IPS-20b (cell line): ENCODE results near the gene APBA2.

Experiments
- H3K27ac ChIP-seq: one replicate; pipeline ENCODE4 v1.5.1; 2013; ENCODE audit warnings: low read length
- H3K27me3 ChIP-seq: 2 replicates; pipeline ENCODE4 v1.6.1; 2013; ENCODE audit warnings: mild to moderate bottlenecking, low read length, inconsistent platforms; ENCODE audit not compliant: insufficient read depth
- H3K36me3 ChIP-seq: 2 replicates; pipeline ENCODE4 v1.6.1; 2013; ENCODE audit warnings: low read depth, mild to moderate bottlenecking, inconsistent platforms, low read length, moderate library complexity; ENCODE audit not compliant: insufficient read depth
- H3K4me1 ChIP-seq: 2 replicates; pipeline ENCODE4 v1.6.1; 2013; ENCODE audit warnings: mild to moderate bottlenecking, control low read depth, inconsistent platforms, low read length, moderate library complexity; ENCODE audit not compliant: insufficient read depth
- H3K4me3 ChIP-seq: 2 replicates; pipeline ENCODE4 v1.5.1; 2013; ENCODE audit warnings: mild to moderate bottlenecking, low read length, inconsistent platforms
- H3K9ac ChIP-seq: 2 replicates; pipeline ENCODE4 v1.6.1; 2013; ENCODE audit warnings: low read depth, mild to moderate bottlenecking, inconsistent platforms, low read length, moderate library complexity
- H3K9me3 ChIP-seq: 2 replicates; pipeline ENCODE4 v1.6.1; 2013; ENCODE audit warnings: mild to moderate bottlenecking, low read depth, low read length, inconsistent platforms; ENCODE audit not compliant: insufficient read depth

Gene APBA2

DNA sequence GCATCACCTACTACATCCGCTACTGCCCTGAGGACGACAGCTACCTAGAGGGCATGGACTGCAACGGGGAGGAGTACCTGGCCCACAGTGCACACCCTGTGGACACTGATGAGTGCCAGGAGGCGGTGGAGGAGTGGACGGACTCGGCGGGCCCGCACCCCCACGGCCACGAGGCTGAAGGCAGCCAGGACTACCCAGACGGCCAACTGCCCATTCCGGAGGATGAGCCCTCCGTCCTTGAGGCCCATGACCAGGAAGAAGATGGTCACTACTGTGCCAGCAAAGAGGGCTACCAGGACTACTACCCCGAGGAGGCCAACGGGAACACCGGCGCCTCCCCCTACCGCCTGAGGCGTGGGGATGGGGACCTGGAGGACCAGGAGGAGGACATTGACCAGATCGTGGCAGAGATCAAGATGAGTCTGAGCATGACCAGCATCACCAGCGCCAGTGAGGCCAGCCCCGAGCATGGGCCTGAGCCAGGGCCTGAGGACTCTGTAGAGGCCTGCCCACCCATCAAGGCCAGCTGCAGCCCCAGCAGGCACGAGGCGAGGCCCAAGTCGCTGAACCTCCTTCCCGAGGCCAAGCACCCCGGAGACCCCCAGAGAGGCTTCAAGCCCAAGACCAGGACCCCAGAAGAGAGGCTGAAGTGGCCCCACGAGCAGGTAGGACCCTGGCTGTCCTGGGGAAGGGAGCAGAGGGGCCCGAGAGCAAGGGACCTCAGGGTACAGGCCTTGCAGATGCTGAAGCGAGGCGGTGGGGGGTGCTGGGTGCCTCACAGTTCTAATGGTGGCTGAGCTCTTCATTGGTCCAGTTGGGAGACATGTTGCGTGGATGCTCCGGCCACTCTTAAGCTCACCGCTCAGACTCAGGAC, 168.6 kb downstream of the APBA2 start:
- no peak overlapping the region for H3K4me3 ChIP-seq
- no peak overlapping the region for H3K9ac ChIP-seq
- H3K4me1 ChIP-seq, result peaks cover 14% of the 10 kb centered on the region; the same call in 1 of the 2 replicates
- H3K36me3 ChIP-seq, result no peaks in the 10 kb centered on the region
- H3K27ac ChIP-seq, result no peak overlapping the region
- H3K27me3 ChIP-seq, result no peaks in the 10 kb centered on the region
- peaks cover 3% of the 10 kb centered on the region; the same call in 1 of the 2 replicates for H3K9me3 ChIP-seq

DNA sequence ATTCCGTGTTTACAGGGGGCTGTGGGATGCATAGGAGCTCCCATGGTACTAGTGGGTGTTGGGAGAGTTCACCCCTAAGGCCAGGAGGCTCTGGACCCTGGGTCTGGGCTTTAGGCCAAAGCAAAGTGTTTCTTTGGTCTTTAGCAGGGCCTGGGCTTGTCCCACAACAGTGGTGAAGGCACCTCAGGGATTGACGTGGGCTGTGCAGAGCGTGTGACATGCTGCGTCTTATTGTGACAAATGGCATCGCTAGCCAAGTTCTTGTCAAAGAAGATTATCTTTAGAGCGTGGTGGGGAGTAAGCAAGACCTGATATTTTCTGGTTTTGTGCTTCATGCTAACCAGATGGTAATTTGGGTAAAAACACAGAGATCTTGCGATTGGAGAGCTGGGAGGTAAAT, 170.1 kb downstream of the APBA2 start:
- Histone ChIP-seq H3K4me3 (no peak overlapping the region), H3K9me3 (peaks cover 3% of the 10 kb centered on the region)

GRCh38 chr15:29056839-29057450, 171.2 kb downstream of the APBA2 start:
- H3K9me3 ChIP-seq, result peaks cover 3% of the 10 kb centered on the region
- peak overlapping the region; percentile 52; the same call in 1 of the 2 replicates for H3K4me3 ChIP-seq
- peak overlapping the region; percentile 28; the same call in 1 of the 2 replicates for H3K9ac ChIP-seq
- H3K4me1 ChIP-seq, result peaks cover 14% of the 10 kb centered on the region; the same call in 1 of the 2 replicates
- no peaks in the 10 kb centered on the region for H3K27me3 ChIP-seq
- peak overlapping the region; percentile 78 for H3K27ac ChIP-seq
- H3K36me3 ChIP-seq, result no peaks in the 10 kb centered on the region

More for the DNA sequence above, 170.1 kb downstream of the APBA2 start:
- Histone ChIP-seq H3K27me3 (no peaks in the 10 kb centered on the region), H3K27ac (no peak overlapping the region), H3K4me1 (peaks cover 14% of the 10 kb centered on the region; the same call in 1 of the 2 replicates), H3K36me3 (no peaks in the 10 kb centered on the region), H3K9ac (no peak overlapping the region)

GRCh38 chr15:29057856-29058255, 172.1 kb downstream of the APBA2 start:
- H3K36me3 ChIP-seq, result no peaks in the 10 kb centered on the region
- no peak overlapping the region for H3K27ac ChIP-seq
- no peak overlapping the region for H3K4me3 ChIP-seq
- no peaks in the 10 kb centered on the region for H3K27me3 ChIP-seq
- peaks cover 14% of the 10 kb centered on the region; the same call in 1 of the 2 replicates for H3K4me1 ChIP-seq
- peaks cover 3% of the 10 kb centered on the region for H3K9me3 ChIP-seq
- no peak overlapping the region for H3K9ac ChIP-seq

DNA sequence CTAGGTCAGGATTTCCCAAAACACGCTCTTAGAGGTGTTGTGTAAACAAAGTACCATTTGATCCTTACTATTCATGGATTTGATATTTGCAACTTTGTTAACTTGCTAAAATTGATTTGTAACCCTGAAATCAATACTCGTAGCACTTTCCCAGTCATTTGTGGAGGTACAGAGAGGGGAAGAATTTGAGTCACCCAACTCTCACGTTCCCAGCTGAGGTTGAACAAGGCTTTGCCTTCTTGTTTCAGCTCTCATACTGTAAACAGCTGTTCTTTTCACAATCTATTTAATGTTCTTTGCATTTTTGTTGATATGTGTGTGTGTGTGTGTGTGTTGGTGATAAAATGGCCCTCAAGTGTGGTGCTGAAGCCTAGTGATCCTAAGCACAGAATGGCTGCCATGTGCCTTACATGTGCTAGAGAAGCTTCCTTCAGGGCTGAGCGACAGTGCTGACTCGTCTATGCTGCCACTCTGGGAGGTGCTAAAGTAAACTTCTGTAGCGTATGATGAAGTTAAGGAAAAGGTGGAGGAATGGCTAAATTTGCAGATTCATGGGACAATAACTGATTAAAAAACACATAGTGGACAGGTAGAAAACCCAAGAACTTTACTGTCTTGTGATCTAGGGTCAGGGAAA, 173.2 kb downstream of the APBA2 start:
- peaks cover 14% of the 10 kb centered on the region; the same call in 1 of the 2 replicates for H3K4me1 ChIP-seq
- H3K27me3 ChIP-seq, result no peaks in the 10 kb centered on the region
- H3K9ac ChIP-seq, result no peak overlapping the region
- peaks cover 3% of the 10 kb centered on the region for H3K9me3 ChIP-seq
- no peak overlapping the region for H3K4me3 ChIP-seq
- H3K27ac ChIP-seq, result no peak overlapping the region
- H3K36me3 ChIP-seq, result no peaks in the 10 kb centered on the region

GRCh38 chr15:29059871-29060640, 174.3 kb downstream of the APBA2 start:
- H3K4me3 ChIP-seq, result no peak overlapping the region
- H3K27ac ChIP-seq, result no peak overlapping the region
- no peaks in the 10 kb centered on the region for H3K36me3 ChIP-seq
- peaks cover 3% of the 10 kb centered on the region for H3K9me3 ChIP-seq
- H3K4me1 ChIP-seq, result peaks cover 14% of the 10 kb centered on the region; the same call in 1 of the 2 replicates
- H3K27me3 ChIP-seq, result no peaks in the 10 kb centered on the region
- no peak overlapping the region for H3K9ac ChIP-seq

DNA sequence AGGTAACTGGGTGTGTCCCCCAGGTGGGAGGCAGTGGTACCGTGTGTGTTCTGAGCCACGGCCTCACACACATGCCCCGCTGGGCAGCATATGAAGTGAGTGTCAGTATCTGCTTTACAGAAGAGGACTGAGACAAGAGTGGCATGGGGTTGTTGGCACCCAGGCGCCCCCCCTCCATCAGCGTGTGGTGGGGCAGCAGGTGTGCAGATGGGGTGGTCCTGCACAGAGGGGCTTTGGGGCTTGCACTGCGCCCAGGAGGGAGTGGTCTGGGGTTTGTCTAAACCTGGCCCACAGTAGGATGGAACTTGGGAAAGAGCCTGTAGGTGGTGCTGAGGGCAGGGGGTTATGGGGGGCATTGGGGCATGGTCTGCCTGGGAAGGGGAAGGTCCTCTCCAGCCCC, 176.0 kb downstream of the APBA2 start:
- Histone ChIP-seq H3K4me1 (peaks cover 13% of the 10 kb centered on the region; the same call in 1 of the 2 replicates), H3K27me3 (no peaks in the 10 kb centered on the region), H3K9me3 (peaks cover 3% of the 10 kb centered on the region), H3K36me3 (no peaks in the 10 kb centered on the region), H3K27ac (no peak overlapping the region), H3K9ac (no peak overlapping the region), H3K4me3 (no peak overlapping the region)

- H3K4me1 ChIP-seq, result peaks cover 8% of the 10 kb centered on the region; the same call in 1 of the 2 replicates
- H3K9ac ChIP-seq, result no peak overlapping the region
- peaks cover 3% of the 10 kb centered on the region for H3K9me3 ChIP-seq
These were observed 176.4 kb downstream of the APBA2 start for GRCh38 chr15:29062179-29062591.

GRCh38 chr15:29062626-29063025, 176.9 kb downstream of the APBA2 start:
- Histone ChIP-seq H3K27ac (no peak overlapping the region), H3K9ac (no peak overlapping the region), H3K9me3 (peaks cover 3% of the 10 kb centered on the region), H3K36me3 (no peaks in the 10 kb centered on the region), H3K27me3 (no peaks in the 10 kb centered on the region), H3K4me3 (no peak overlapping the region), H3K4me1 (peaks cover 4% of the 10 kb centered on the region; the same call in 1 of the 2 replicates)

More at GRCh38 chr15:29062179-29062591, 176.4 kb downstream of the APBA2 start:
- Histone ChIP-seq H3K27ac (no peak overlapping the region), H3K36me3 (no peaks in the 10 kb centered on the region), H3K27me3 (no peaks in the 10 kb centered on the region), H3K4me3 (no peak overlapping the region)

DNA sequence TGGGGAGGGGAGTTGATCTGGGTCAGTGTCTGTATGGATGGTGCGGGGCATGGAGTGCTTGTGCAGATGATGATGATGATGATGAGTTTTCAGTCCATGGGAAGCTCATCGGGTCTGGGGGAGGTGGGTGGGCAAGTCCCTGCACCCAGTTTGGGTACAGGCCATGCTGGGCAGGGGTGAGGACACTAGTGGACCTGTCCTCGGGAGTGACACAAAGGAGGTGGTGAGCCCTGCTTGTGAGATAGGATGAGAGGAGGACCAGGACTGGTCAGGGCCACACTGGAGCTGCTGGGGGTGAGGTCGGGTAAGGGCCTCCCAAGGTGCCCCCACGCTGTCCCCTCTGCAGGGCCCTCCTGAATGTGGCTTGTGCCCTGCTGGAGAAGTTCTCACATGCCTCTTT, 177.9 kb downstream of the APBA2 start:
- H3K36me3 ChIP-seq, result no peaks in the 10 kb centered on the region
- no peak overlapping the region for H3K4me3 ChIP-seq
- no peaks in the 10 kb centered on the region; the same call in 1 of the 2 replicates for H3K4me1 ChIP-seq
- no peak overlapping the region for H3K27ac ChIP-seq
- H3K27me3 ChIP-seq, result no peaks in the 10 kb centered on the region
- H3K9ac ChIP-seq, result no peak overlapping the region
- peaks cover 3% of the 10 kb centered on the region for H3K9me3 ChIP-seq

GRCh38 chr15:29064290-29064689, 178.5 kb downstream of the APBA2 start:
- Histone ChIP-seq H3K9ac (no peak overlapping the region), H3K27me3 (no peaks in the 10 kb centered on the region), H3K4me1 (no peaks in the 10 kb centered on the region; the same call in 1 of the 2 replicates), H3K4me3 (no peak overlapping the region), H3K27ac (no peak overlapping the region), H3K9me3 (peaks cover 3% of the 10 kb centered on the region), H3K36me3 (no peaks in the 10 kb centered on the region)
